Measurements from ENCODE around the gene PDIK1L. TPM values are rescaled to one million over a fixed set of nuclear protein-coding genes. Genes with fewer than 3 reads are reported as not detected.
A peak's percentile ranks its signal among the peaks of the same experiment; 100 is the strongest.

The PDIK1L gene
- total RNA-seq, 4 donors from 2014 or later: 4.4 to 8.7 (median 5.9) TPM

DNA sequence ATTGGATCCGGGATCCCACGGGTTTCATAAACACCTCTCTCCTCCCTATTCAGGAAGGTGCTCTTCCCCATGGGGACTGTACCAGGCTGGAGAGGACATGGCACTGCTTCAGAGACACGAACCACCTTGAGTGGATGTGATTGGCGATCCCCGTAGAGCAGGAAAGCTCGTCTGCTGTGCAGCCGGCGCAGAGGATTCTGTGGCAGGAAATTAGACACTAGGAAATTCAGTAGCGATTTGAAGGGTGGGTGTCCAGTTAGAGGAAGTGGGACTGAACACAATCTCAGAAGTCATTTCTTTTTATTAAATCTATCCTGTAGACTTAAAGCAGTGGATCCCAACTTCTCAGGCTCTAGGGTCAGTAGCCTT is 767 bp downstream of the PDIK1L start:
- ATAC-seq (peak; percentile 20 to 21), DNase-seq (no peak)
- Histone ChIP-seq H3K4me3 (peak overlapping the region; percentile 89 to 96 (median 96)), H3K36me3 (no peaks in the 10 kb centered on the region), H3K27me3 (no peaks in the 10 kb centered on the region), H3K9me3 (no peaks in the 10 kb centered on the region), H3K27ac (peak overlapping the region; percentile 96 to 98 (median 97)), H3K4me1 (peaks cover 43 to 49% of the 10 kb centered on the region in 2 donors)
- in situ Hi-C loops (cut with MboI; ENCODE audit: low sequenced_read_pairs in 4 of 4): no loop called here
- no peak for TF ChIP-seq POLR2A (IDR thresholded peaks at IDR 0.05)
- intact Hi-C loops (cut with DNase I; ENCODE audit: low total_unique reads): loop anchor here (5.0 kb wide), 2 partner anchors 75 to 125 kb away; no protein-coding TSS in a partner anchor

DNA sequence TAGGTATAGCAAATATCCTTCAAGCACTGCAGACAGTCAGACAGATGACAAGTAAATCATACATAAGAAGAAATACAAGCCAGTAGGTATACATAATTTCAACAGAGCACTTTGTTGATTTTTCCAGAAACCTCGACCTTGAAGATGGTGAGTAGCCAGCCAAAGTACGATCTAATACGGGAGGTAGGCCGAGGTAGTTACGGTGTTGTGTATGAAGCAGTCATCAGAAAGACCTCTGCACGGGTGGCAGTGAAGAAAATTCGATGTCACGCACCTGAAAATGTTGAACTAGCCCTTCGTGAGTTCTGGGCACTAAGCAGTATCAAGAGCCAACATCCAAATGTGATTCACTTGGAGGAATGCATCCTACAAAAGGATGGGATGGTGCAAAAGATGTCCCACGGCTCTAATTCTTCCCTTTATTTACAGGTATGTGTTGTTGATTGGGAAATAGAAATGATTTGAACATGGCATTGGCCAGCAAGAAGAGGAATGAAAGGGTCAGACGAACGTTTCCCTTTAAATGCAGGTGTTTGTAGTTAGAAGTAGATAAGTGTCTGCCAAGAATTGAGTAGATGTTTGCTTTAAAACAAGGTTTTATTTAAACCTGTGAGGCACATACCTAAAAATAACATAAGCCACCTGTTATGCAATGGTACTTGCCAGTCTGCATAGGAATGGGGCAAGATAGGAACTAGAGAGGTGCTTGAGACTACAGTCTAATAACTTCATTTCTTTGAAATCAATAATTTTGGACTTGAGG is 2.7 kb downstream of the PDIK1L start:
- intact Hi-C loops (cut with DNase I; ENCODE audit: low total_unique reads): loop anchor here (5.0 kb wide), 2 partner anchors 77 to 123 kb away; no protein-coding TSS in a partner anchor
- peaks cover 0 to 14% of the 10 kb centered on the region in 2 donors for H3K36me3 ChIP-seq
- no peak for DNase-seq
- in situ Hi-C loops (cut with MboI; ENCODE audit: low sequenced_read_pairs in 4 of 4): no loop called here
- peak overlapping the region; percentile 16 to 38 (median 27) for H3K4me3 ChIP-seq
- no peaks in the 10 kb centered on the region for H3K27me3 ChIP-seq
- H3K4me1 ChIP-seq: peaks cover 43 to 52% of the 10 kb centered on the region in 2 donors
- H3K27ac ChIP-seq: peak overlapping the region; percentile 96 to 98 (median 97)
- H3K9me3 ChIP-seq: no peaks in the 10 kb centered on the region
- ATAC-seq: peak; percentile 55 to 60
- TF ChIP-seq POLR2A (IDR thresholded peaks at IDR 0.05) (peak in 1 of 2 donors; percentile 44), CTCF (IDR thresholded peaks at IDR 0.05 in 4 of 5, conservative IDR thresholded peaks at IDR 0.05 in 1 of 5) (no peak)

DNA sequence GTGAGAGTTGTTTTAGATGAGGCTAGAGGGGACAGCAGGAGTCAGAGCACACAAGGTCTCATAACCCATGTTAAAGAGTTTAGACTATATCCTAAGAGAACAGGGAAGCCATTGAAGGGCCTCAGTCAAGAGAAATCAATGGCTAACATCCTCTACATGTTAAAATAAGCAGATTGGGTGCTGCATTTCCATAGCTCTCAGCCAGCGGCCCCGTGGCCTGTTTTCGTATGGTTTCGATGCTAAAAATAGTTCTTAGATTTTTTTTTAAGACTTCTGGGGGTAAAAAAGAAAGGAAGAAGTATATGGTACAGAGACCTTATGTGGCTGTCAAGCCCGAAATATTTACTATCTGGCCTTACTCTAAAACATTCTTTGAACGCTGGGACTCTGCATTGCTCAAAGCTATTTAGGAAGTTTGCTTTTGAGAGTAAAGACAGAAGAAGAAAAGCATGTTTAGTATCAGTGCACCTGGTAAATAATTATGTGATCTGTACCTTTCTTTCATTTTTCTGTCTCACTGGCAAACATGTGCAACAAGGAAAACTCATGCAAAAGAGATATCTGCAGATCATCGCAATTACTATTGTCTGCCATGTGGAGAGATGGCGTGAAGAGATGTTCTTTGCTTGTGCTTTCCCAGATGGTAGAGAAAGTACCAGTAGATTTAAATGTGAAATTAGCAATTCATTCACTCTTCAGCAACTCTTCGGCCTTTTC is 8.4 kb downstream of the PDIK1L start:
- TF ChIP-seq POLR2A (IDR thresholded peaks at IDR 0.05): no peak
- no peak for TF ChIP-seq CTCF (IDR thresholded peaks at IDR 0.05 in 4 of 5, conservative IDR thresholded peaks at IDR 0.05 in 1 of 5)
- H3K4me1 ChIP-seq: peaks cover 52 to 61% of the 10 kb centered on the region in 2 donors
- no peak for DNase-seq
- in situ Hi-C loops (cut with MboI; ENCODE audit: low sequenced_read_pairs in 4 of 4) (no loop called here), intact Hi-C loops (cut with DNase I; ENCODE audit: low total_unique reads) (no loop called here)
- H3K4me3 ChIP-seq: no peak overlapping the region
- H3K36me3 ChIP-seq: peaks cover 0 to 16% of the 10 kb centered on the region in 2 donors
- H3K27ac ChIP-seq: peak overlapping the region; percentile 78 to 89 (median 84)
- ATAC-seq: no peak
- no peaks in the 10 kb centered on the region for H3K27me3 ChIP-seq
- no peaks in the 10 kb centered on the region for H3K9me3 ChIP-seq

- DNase-seq (no peak), ATAC-seq (peak in 1 of 2 donors; percentile 17)
- in situ Hi-C loops (cut with MboI; ENCODE audit: low sequenced_read_pairs in 4 of 4) (no loop called here), intact Hi-C loops (cut with DNase I; ENCODE audit: low total_unique reads) (no loop called here)
- Histone ChIP-seq H3K36me3 (peaks cover 0 to 16% of the 10 kb centered on the region in 2 donors), H3K4me1 (peaks cover 41 to 62% of the 10 kb centered on the region in 2 donors), H3K27ac (peak overlapping the region; percentile 78 to 89 (median 84)), H3K9me3 (no peaks in the 10 kb centered on the region), H3K4me3 (no peak overlapping the region), H3K27me3 (no peaks in the 10 kb centered on the region)
- TF ChIP-seq POLR2A (IDR thresholded peaks at IDR 0.05): no peak
- TF ChIP-seq CTCF (IDR thresholded peaks at IDR 0.05 in 4 of 5, conservative IDR thresholded peaks at IDR 0.05 in 1 of 5): no peak
Measured at GRCh38 chr1:26121854-26122773, 10.5 kb downstream of the PDIK1L start.
